Panc1 (cell line): ENCODE results near the gene CCL26. TPM values are rescaled to one million over a fixed set of nuclear protein-coding genes. Genes with fewer than 3 reads are reported as not detected.
"Not testable (repeated sequence)": the region's sequence is repeated elsewhere in the genome, so short reads cannot be mapped to it uniquely, and the experiment has no call there.

Experiments used
- ATAC-seq: fragments of 200-7000 bp; cut with Tn5 transposase; 2 replicates; pipeline ENCODE4 v1.9.1; 2020; ENCODE audit warnings: mild to moderate bottlenecking, moderate library complexity
- BruUV-seq: library from RNA; stranded (reverse); fragments of 400-500 nt; replicated peaks from 2 replicates; lab custom pipeline; 2021; lab: Mats Ljungman, UMichigan
- CTCF ChIA-PET: fragments of 300-600 bp; sonication (Branson Sonifier 250); formaldehyde crosslinking; loops from one replicate; lab custom pipeline; 2022; ENCODE audit warnings: antibody characterized with exemption; lab: Charles Lee
- POLR2A ChIA-PET: fragments of 300-600 bp; sonication (Branson Sonifier 250); formaldehyde crosslinking; loops from one replicate; lab custom pipeline; 2022; ENCODE audit warnings: antibody characterized with exemption; lab: Charles Lee
- DNase-seq: peaks from one replicate; pipeline ENCODE4 v3.0.0-alpha.2; 2010; ENCODE audit warnings: low read depth, low spot score
- H3K27ac ChIP-seq: 2 replicates; pipeline ENCODE4 v1.5.1; 2011; ENCODE audit warnings: mild to moderate bottlenecking, low read length, inconsistent platforms
- H3K27me3 ChIP-seq: fragments of 200-500 bp; sonication (Bioruptor generic); 2 replicates; pipeline ENCODE4 v1.6.0; 2014; ENCODE audit warnings: low read length, inconsistent platforms; ENCODE audit not compliant: control insufficient read depth, insufficient read depth
- H3K36me3 ChIP-seq: fragments of 200-500 bp; sonication (Bioruptor generic); 2 replicates; pipeline ENCODE4 v1.5.1; 2014; ENCODE audit warnings: inconsistent platforms, mild to moderate bottlenecking, low read length, moderate library complexity; ENCODE audit not compliant: control insufficient read depth, insufficient read depth
- H3K4me1 ChIP-seq: 2 replicates; pipeline ENCODE4 v1.5.1; 2011; ENCODE audit warnings: inconsistent platforms, mild to moderate bottlenecking, low read length, moderate library complexity; ENCODE audit not compliant: control insufficient read depth, insufficient read depth
- H3K4me3 ChIP-seq, 2 experiments: 2 replicates each; pipeline ENCODE4 v1.5.1; 2011 to 2012; ENCODE audit warnings: low read depth in 2 of 2, low read length in 2 of 2, mild to moderate bottlenecking in 2 of 2, inconsistent platforms in 1 of 2, moderate library complexity in 1 of 2
- H3K9me3 ChIP-seq: fragments of 200-500 bp; sonication (Bioruptor generic); 2 replicates; pipeline ENCODE4 v1.5.1; 2014; ENCODE audit warnings: low read depth, mild to moderate bottlenecking, inconsistent platforms, low read length, moderate library complexity; ENCODE audit not compliant: control insufficient read depth, insufficient read depth
- in situ Hi-C: cut with HindIII; loops from 2 replicates; pipeline ENCODE4 v1.10.0; 2016; ENCODE audit warnings: low sequenced_read_pairs, low pct_unique_long_range_greater_than_20kb
- intact Hi-C: fragments of 100-400 bp; cut with micrococcal nuclease; formaldehyde crosslinking; loops from one replicate; pipeline ENCODE4 v1.10.0; 2022; ENCODE audit not compliant: unreplicated experiment
- total RNA-seq: library from RNA; stranded (reverse); gene quantifications from one replicate; pipeline ENCODE4 v1.2.1, GENCODE V29; 2021; ENCODE audit not compliant: unreplicated experiment

Gene CCL26
- total RNA-seq, 1 experiment from 2014 or later: not detected

DNA sequence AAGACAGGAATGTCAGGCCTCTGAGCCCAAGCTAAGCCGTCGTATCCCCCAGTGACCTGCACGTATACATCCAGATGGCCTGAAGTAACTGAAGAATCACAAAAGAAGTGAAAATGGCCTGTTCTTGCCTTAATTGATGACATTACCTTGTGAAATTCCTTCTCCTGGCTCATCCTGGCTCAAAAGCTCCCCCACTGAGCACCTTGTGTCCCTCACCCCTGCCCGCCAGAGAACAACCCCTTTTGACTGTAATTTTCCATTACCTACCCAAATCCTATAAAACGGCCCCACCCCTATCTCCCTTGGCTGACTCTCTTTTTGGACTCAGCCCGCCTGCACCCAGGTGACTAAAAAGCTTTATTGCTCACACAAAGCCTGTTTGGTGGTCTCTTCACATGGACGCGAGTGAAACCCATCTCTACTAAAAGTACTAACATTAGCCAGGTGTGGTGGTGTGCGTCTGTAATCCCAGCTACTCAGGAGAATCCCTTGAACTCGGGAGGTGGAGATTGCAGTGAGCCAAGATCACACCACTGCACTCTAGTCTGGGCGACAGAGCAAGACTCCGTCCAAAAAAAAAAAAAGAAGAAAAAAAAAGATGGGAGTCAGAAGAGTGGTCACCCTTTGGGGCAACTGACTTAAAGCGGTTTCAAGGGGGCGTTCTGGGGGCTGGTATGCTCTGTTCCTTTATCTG lies 16.3 kb upstream of the CCL26 start:
- intact Hi-C loops, H3K4me1 ChIP-seq, H3K36me3 ChIP-seq, H3K27me3 ChIP-seq, ATAC-seq, in situ Hi-C loops, CTCF ChIA-PET, H3K9me3 ChIP-seq, POLR2A ChIA-PET, BruUV-seq, DNase-seq, H3K27ac ChIP-seq, H3K4me3 ChIP-seq: not testable (repeated sequence)

DNA sequence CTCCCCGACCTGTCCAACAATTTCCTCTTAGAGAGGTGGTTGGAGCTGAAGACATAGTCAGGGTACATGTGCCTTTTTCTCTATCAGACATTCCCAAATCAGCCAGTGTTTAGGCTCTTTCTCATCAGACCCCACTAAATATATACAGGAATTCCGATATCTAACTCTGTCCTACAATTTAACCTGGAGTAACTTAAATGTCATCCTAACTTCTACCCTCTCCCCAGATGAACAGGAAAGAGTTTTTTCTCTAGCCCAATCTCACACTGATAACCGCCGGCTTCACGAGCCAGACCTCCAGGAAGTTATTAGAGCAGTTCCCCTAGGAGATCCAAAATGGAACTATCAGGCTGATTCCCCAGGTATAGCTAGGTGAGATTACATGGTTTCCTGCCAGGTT lies 11.0 kb upstream of the CCL26 start:
- CTCF ChIA-PET, BruUV-seq, H3K27me3 ChIP-seq, H3K4me3 ChIP-seq, in situ Hi-C loops, H3K9me3 ChIP-seq, H3K36me3 ChIP-seq, H3K27ac ChIP-seq, ATAC-seq, intact Hi-C loops, DNase-seq, H3K4me1 ChIP-seq: not testable (repeated sequence)
- POLR2A ChIA-PET: interaction anchor here (0.6 kb wide), 1 partner anchor 58 kb away, joined by 4 read pairs; no protein-coding TSS in a partner anchor

DNA sequence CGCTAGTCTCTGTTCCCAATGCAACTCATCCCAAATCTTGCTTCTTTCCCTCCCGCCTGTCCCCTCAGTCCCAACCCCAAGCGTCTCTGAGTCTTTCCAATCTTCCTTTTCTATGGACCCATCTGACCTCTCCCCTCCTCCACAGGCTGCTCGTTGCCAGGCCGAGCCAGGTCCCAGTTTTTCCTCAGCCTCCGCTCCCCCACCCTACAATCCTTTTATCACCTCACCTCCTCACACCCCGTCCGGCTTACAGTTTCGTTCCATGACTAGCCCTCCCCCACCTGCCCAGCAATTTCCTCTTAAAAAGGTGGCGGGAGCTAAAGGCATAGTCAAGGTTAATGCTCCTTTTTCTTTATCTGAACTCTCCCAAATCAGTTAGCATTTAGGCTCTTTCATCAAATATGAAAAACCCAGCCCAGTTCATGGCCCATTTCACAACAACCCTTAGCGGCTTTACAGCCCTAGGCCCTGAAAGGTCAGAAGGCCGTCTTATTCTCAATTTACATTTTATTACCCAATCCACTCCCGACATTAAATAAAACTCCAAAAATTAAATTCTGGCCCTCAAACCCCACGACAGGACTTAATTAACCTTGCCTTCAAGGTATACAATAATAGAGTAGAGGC lies 8.7 kb upstream of the CCL26 start:
- H3K9me3 ChIP-seq, BruUV-seq, in situ Hi-C loops, DNase-seq, intact Hi-C loops, POLR2A ChIA-PET, H3K4me1 ChIP-seq, ATAC-seq, H3K27ac ChIP-seq, H3K36me3 ChIP-seq, H3K27me3 ChIP-seq, H3K4me3 ChIP-seq, CTCF ChIA-PET: not testable (repeated sequence)

DNA sequence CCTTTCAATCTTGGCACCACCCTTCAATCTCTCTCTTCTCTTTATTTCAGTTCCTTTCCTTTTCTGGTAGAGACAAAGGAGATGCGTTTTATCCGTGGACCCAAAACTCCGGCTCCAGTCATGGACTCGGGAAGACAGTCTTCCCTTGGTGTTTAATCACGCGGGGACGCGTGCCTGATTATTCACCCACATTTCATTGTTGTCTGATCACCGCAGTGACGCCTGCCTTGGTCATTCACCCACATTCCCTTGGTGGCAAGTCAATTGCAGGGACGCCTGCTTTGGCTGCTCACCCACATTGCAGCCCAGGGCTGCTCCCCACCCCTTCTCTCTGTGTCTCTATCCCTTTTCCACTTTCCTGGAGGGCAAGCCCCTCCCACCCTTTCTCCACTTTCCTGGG lies 7.5 kb upstream of the CCL26 start:
- CTCF ChIA-PET, H3K4me3 ChIP-seq, H3K36me3 ChIP-seq, DNase-seq, ATAC-seq, H3K4me1 ChIP-seq, H3K27ac ChIP-seq, in situ Hi-C loops, BruUV-seq, H3K9me3 ChIP-seq, intact Hi-C loops, POLR2A ChIA-PET, H3K27me3 ChIP-seq: not testable (repeated sequence)

DNA sequence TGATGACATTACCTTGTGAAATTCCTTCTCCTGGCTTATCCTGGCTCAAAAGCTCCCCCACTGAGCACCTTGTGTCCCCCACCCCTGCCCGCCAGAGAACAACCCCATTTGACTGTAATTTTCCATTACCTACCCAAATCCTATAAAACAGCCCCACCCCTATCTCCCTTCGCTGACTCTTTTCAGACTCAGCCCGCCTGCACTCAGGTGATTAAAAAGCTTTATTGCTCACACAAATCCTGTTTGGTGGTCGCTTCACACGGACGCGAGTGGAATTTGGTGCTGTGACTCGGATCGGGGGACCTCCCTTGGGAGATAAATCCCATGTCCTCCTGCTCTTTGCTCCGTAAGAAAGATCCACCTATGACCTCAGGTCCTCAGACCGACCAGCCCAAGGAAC lies 7.0 kb upstream of the CCL26 start:
- H3K27ac ChIP-seq, in situ Hi-C loops, POLR2A ChIA-PET, H3K27me3 ChIP-seq, H3K9me3 ChIP-seq, intact Hi-C loops, BruUV-seq, H3K36me3 ChIP-seq, H3K4me1 ChIP-seq, H3K4me3 ChIP-seq, ATAC-seq, DNase-seq, CTCF ChIA-PET: not testable (repeated sequence)
